ENCODE measurements around the gene UGT2B10.
"Not testable (repeated sequence)": the region's sequence is repeated elsewhere in the genome, so short reads cannot be mapped to it uniquely, and the experiment has no call there.

Gene UGT2B10

DNA sequence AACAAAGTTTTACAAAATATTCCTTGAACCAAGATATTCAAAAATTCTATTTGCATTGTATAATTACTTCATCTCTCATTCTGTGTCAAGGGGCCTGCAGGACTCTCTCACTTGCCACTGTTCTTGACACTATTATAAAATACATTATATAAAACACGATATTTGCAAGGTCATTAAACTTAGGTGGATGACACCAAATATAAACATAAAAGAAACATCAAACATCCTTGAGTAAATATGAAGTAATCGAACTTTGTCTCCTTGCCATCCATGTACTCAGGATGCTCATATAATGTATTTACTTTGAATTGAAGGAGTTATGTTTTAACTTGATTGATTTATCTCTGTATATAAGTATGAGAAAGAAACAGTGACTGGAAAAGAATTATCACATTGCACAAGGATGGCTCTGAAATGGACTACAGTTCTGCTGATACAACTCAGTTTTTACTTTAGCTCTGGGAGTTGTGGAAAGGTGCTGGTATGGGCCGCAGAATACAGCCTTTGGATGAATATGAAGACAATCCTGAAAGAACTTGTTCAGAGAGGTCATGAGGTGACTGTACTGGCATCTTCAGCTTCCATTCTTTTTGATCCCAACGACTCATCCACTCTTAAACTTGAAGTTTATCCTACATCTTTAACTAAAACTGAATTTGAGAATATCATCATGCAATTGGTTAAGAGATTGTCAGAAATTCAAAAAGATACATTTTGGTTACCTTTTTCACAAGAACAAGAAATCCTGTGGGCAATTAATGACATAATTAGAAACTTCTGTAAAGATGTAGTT is at the start of gene UGT2B10:
Gene UGT2B10, plus strand, starts transcription at position 378 of the 793 bp plus-strand sequence. Its CDS starts 26 bp downstream, at position 404.
- DNase-seq, result not testable (repeated sequence)

DNA sequence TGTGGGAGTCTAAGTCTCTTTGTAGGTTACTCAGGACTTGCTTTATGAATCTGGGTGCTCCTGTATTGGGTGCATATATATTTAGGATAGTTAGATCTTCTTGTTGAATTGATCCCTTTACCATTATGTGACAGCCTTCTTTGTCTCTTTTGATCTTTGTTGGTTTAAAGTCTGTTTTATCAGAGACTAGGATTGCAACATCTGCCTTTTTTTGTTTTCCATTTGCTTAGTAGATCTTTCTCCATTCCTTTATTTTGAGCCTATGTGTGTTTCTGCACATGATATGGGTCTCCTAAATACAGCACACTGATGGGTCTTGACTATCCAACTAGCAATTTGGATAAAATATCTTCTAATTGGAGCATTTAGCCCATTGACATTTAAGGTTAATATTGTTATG is 44.0 kb upstream of the UGT2B10 start:
- DNase-seq, result not testable (repeated sequence)

DNA sequence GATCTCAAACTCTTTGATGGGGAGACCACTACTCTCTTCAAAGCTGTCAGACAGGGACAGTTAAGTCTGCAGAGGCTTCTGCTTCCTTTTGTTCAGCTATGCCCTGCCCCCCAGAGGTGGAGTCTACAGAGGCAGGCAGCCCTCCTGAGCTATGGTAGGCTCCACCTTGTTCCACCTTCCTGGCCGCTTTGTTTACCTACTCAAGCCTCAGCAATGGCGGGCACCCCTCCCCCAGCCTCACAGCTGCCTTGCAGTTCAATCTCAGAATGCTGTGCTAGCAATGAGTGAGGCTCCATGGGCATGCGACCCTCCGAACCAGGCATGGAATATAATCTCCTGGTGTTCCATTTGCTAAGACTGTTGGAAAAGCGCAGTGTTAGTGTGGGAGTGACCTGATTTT is 42.1 kb upstream of the UGT2B10 start:
- DNase-seq, result no peak

DNA sequence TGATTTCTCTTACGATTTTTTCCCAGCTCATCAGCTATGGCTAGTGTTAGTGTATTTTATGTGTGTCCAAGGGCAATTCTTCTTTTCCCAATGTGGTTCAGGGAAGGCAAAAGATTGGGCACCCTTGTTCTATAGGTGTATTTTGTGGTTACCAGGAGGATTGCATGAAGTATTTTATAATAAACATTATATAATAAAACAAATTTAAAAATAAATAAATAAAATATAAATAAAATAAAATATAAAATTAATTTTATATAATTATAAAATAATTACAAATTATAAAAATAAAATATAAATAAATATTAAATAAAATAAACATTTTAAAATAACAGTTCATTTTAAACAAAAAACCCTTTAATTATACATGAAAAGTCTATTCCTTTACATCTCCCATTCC is 35.6 kb upstream of the UGT2B10 start:
- DNase-seq, result no peak

DNA sequence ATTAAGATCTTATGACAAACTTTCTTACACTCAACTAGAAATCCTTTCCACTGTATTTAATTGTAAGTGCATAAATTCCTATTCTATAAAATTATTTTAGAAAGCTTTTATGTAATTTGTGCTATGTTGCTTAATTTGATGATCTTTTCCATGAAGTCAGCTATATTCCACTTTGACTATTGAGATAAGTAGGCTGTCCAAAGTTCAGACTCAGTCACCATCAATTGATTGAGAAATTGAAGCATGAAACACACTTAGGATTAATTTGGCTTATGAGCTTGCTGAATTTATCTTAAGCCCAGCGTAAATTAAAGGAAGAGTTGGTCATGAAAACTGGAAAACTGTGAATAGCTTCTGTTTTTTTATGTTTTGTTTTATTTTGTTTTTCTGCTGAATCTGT is 18.7 kb upstream of the UGT2B10 start:
- no peak for DNase-seq

DNA sequence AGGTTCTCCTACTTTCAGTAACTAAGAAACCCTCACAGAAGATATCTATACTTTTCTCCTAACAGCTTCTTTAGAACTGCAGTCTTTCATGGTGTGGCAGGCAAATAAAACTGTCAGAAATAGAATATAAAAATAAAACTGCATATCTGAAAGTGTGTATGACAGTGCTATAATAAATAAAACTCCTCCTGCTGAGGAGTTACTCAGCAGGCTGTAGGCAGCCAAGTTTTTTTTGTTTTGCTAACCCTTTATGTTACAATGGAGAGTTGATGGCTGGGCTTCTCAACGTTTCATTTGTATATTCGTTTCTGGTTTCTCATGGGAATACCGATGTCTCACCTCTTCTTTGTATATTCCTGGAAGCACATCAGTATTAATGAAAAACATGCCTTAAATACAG is 18.2 kb upstream of the UGT2B10 start:
- no peak for DNase-seq

DNA sequence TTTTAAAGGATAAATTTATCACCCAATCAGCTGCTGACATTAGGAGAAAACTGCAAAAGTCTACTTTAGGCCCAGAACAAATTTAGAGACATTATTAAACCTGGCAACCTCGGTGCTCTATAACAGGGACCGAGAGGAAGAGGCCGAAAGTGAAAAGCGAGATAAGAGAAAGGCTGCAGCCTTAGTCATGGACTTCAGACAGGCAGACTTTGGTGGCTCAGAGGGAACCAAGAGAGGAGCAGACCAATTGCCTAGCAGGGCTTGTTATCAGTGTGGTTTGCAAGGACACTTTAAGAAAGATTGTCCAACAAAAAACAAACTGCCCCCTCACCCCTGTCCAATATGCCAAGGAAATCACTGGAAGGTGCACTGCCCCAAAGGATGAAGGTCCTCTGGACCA is 12.8 kb upstream of the UGT2B10 start:
- DNase-seq, result no peak

DNA sequence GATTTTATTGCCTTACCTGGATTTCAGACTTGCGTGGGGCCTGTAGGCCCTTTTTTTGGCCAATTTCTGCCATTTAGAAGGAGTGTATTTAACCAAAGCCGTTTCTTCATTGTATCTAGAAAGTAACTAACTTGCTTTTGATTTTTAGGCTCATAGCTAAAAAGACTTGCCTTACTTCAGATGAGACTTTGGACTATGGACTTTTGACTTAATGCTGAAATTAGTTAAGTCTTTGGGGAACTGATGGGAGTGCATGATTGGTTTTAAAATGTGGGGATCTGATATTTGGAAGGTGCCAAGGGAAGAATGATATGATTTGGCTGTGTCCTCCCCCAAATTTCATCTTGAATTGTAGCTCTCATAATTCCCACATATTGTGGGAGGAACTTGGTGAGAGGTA is 7.7 kb upstream of the UGT2B10 start:
- DNase-seq, result no peak

DNA sequence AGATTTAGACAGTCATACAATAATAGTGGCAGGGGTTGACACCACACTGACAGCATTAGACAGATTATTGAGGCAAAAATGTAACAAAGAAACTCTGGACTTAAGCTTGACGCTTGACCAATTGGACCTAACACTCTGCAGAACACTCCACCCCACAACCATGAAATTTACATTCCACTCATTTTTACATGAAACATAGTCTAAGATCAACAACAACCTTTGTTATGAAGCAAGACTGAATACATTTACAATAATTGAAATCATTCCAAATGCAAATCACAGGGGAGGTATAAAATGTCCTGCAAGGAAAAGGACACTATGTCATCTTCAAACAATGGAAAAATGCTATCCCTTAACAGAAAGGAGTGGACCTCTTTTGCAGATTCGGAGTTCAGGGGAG is 4.9 kb upstream of the UGT2B10 start:
- DNase-seq, result no peak

DNA sequence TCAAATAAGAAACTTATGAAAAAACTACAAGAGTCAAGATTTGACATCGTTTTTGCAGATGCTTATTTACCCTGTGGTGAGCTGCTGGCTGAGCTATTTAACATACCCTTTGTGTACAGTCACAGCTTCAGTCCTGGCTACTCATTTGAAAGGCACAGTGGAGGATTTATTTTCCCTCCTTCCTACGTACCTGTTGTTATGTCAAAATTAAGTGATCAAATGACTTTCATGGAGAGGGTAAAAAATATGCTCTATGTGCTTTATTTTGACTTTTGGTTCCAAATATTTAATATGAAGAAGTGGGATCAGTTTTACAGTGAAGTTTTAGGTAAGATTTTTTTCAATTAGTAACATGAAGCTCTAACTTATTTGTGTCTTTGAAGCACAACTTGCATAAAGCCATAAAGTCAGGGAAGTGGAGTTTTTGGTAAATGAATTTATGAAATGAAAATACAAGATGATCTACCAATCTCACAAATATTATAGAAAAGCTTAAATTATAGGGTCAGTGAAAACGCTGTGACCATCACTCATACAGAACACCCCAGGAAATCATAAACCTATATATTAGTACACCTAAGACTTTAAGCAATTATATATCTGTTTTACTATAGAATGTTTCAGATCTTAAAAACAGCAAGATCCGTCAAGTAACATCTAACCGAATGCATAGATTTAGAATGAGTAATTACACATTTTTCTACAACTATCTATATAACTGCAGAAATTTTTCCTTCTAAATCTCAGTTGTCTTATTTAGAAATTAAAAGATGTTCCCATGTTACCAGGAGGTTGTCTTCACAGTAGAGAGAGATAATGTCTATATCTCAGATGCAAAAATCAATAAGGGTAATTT is 844 bp downstream of the UGT2B10 start:
- peak in 1 of 3 experiments; percentile 39 for DNase-seq

DNA sequence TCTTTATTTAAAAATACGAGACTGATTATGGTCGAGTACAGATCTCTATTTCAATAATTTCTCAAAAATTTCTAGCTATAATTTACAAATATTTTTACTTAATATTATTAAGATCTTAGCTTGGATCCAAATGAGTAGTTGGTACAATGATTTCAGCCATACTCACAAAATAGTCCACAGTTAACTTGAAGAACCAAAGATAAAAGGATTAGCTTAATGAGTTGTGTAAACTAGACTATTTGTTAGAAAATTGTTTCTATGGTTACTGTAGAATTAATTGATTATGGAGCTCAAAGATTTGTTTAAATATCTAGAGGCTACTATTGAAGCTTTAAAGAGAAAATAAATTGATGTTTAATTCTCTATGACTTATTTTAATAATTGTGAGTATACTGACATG is 1.6 kb downstream of the UGT2B10 start:
- DNase-seq, result no peak

DNA sequence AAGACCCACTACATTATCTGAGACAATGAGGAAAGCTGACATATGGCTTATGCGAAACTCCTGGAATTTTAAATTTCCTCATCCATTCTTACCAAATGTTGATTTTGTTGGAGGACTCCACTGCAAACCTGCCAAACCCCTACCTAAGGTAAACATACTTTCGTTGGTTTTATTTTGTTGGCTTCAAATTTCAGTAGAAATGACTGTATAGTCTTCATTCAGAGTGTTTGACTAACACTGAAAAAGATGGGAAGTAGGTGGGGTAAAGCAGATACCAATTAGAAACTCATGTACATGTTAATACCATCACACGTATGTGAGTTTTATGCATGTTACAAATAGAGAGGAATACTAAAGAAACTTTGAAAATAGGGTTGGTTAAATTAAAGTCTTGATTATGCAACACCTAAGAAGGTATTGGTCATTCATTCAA is 2.3 kb downstream of the UGT2B10 start:
- not testable (repeated sequence) for DNase-seq

DNA sequence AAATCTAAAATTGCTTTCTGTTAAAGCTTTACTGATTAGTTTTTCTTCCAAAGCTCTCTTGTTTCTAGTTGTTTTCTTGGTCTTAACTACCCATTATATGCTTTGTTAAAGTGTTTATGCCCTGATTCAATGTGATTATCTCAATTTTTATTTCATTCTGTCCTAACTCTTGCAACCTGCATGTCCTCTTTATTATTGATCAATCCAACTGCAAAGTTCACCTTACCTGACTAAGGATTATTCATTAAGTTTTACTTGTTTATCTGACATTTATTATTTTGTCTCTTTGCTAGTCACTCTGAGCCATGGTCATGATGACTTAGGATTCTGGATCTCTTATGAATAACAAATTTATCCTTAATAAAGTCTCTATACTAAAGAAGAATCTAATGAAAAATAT is 15.8 kb downstream of the UGT2B10 start:
- DNase-seq, result no peak

DNA sequence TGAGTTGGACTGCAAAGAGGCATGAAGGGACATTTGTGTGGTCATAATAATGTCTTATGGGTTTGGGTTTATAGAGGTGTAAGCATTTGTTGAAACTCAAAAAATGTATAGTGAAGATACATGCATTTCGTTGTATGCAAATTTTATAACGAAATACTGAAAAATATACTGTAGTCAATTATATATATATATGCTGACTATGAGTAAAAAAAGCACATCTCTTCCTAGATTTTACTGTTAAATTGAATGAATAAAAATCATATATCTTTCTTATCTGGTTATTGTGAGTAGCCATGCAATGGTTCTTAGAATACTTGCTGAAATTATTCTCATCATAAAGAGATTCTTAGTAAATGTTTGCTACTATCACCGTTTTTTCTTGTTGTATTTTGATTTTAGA is 34.5 kb downstream of the UGT2B10 start:
- DNase-seq, result no peak

DNA sequence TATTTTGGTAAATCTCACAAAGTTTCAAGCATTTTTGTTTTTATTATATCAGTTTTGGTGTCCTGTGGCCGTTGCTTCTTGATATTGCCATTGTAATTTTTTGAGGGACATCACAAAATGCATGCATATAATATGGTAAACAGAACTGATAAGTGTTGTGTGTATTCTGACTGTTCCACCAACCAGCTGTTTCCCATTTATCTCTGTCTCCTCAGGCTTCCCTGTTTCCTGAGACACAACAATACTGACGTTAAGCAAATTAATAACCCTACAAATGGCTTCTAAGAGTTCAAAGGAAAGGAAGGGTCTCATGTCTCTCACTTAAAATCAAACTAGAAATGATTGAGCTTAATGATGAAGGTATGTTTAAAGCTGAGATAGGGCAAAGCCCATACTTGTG is 40.0 kb downstream of the UGT2B10 start:
- no peak for DNase-seq

DNA sequence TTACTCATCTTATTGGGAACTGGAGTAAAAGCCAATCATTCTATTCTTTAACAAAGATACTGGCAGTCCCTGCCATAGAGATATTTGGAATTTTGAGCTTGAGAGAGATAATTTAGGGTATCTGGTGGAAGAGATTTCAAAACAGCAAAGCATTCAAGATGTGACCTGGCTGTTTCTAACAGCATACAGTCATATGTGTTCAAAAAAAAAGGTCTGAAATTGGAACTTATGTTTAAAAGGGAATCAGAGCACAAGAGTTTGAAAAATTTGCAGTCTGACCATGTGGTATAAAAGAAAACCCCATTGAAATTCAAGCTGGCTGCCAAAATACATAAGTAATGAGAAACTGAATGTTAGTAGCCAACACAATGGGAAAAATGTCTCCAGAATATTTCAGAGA is 42.2 kb downstream of the UGT2B10 start:
- no peak for DNase-seq

DNA sequence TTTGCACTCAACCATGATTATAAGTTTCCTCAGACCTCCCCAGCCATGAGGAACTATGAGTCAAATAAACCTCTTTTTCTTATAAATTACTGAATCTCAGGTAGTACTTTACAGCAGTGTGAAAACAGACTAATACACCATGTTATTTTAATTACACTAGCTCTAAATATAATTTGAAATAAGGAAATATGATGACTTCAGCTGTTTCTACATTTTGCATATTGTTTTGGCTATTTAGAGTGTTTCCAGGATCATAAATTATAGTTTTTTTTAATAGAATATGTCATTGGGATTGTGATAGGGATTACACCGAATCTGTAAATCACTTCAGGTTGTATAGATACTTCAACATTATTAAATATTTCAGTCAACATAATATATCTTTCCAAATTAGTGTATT is 43.9 kb downstream of the UGT2B10 start:
- DNase-seq, result no peak

DNA sequence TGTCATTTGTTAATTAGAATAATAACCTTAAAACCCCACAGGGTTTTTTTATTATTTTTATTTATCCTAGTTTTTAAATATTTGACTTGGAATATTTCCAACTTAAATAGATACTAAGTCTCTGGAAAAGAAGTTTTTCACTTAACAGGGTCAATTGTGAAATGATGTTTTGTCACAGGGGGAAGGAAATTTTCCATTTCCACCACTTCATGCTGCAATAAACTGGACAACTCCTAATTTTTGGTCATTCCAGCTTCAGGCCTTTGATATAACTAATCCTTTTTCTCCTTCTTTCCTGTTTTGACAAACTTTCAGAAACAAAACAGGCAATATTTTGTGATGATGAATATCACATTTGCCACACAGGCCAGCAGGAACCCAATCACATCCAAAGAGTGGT is 45.3 kb downstream of the UGT2B10 start:
- no peak for DNase-seq

DNA sequence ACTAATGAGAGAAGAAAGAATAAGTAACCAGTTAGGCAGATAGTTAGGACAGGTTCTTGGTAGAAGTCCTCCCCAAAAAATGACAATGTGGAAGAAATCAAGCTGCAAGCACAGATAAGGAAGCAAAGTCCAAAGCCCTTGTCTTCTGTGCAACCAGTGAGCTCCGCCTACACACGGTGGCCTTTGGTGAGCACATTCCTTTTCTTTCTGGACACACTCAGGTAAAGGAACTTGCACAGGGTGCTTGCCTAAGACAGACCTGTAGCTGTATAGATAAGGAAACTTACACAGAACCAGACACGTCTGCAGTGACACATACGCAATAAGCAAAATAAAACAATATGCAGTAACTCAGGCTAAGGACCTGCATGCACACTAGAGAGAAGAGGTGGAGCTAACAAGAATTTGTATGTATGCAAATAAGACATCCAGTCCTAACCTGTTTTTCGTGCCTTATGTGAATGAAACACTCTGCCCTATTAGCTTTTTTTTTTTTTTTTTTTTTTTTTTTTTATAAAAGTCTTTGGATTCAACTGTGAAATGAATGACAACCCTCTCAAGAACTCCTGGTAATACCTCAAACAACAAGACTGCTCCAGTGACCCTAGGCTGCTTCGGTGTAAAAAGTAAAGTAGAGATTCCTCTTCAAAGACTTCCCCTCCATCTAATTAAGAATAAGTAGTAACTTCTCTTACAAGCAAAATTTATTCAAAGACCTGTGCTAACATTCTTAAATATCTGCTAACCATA is 48.8 kb downstream of the UGT2B10 start:
- peak in 1 of 3 experiments; percentile 36 for DNase-seq

DNA sequence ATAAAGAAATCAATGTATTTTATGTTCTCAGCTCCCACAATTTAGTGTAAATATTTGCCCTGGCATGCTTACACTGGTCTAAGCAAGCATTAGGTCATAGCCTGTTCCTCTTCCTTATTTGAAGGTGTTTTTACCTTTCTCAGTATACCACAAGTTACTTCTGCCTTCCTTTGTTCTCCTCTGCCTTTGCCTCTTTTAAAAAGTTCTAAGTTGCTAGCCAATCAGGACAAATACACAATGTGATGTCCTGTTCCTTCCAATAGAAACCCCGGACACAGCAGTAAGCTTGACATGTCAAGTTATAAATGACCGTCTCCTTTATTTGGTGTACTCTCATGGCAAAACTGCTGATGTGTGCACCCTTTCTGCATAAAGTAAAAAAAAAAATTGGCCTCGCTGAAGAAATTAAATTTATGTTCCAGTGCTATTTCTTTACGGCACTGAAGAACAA is 49.4 kb downstream of the UGT2B10 start:
- peak in 2 of 3 experiments; percentile 2 to 36 for DNase-seq

DNA sequence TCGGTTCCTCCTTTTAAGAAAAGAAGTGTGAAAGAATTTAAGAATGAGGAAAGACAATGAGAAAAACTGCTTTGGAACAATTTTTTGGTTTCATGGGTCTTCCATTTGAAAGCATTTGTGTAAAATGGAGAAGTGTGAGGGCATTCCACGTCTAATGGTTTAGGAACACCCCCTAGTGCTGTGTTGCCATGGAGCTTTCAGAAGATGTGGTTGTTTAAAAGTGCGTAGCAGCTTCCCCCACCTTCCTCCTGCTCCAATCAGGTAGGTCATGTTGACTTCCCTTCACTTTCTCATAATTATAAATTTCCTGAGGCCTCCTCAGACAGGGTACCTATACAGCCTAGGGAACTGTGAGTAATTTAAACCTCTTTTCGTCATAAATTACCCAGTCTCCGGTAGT is 50.0 kb downstream of the UGT2B10 start:
- peak in 1 of 3 experiments; percentile 9 for DNase-seq

DNA sequence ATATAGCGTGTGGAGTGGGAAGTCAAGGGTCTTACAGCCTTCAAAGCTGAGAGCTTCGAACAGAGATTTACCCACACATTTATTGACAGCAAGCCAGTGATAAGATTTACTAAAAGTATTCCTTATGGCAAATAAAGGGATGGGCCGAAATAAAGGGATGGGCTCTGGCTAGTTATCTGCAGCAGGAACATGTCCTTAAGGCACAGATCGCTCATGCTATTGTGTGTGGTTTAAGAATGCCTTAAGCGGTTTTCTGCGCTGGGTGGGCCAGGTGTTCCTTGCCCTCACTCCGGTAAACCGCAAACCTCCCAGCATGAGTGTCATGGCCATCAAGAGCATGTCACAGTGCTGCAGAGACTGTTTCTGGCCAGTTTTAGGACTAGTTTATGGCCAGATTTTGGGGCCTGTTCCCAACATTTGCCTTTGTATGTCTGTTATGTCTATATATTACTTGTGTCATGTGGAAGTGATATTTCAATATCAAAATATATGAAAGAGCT is 53.5 kb downstream of the UGT2B10 start:
- DNase-seq, result no peak

Measured in NCI-H1417 (cell line).